Activated T-cell treated with anti-CD3 and anti-CD28 coated beads for 48 hours (primary cell): ENCODE results near the gene UMOD.

Experiments used
- DNase-seq: peaks from one replicate; pipeline ENCODE4 v3.0.0-alpha.2; 2020; ENCODE audit warnings: low read depth

The UMOD gene

DNA sequence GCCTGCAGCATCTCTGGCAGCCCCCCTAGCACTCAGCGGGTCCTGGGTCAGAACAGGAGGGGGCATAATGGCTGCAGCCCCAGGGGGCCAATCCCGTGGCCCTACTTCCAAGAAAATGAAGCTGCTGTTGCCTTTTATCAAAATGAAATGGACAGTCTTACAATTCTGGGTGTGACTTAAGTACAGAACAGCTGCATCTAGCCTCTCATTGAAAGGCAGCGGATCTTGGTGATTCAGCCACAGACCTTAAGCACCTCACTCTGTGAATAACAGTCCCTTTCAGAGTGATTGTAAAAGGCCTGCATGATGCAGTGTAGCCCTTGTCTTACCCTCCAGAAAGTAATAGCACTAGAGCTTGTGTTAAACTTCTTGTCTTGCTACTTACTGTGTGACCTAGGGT is 11.5 kb upstream of the UMOD start:
- DNase-seq, result no peak

DNA sequence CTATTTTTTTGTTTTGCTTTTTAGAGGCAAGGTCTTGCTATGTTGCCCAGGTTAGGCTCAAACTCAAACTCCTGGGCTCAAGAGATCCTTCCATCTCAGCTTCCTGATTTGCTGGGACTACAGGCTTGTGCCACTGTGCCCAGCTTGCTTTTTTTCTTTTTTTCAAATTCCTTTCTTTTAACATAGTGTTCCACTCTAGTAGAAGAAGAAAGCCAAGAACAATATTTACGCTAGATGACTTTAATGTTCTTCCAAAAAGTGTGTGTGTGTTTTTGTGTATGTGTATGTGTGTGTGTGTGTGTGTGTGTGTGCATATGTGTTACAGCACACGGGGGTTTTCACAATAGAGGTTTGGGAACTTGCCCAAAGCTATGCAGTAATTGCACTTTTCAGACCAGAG is 10.7 kb upstream of the UMOD start:
- DNase-seq, result no peak

DNA sequence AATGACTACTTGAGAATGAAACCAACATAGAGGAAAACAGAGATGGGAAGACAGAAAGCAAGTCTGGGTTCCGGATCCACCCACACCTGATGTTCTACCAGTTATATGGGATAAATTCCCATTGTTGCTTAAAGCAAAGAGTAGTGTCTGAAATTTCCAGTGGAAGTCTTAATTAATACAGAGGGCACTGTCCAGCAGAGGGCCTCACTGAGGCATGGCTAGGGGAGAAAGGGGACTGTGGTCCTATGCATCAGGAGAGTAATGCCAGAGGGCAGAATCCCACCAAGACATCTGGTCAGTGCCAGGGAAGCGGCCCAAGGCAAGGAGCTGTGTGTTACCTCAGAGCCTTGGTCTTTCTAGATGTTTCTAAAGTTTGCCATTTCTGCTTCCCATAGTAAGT is 7.5 kb upstream of the UMOD start:
- DNase-seq, result no peak

DNA sequence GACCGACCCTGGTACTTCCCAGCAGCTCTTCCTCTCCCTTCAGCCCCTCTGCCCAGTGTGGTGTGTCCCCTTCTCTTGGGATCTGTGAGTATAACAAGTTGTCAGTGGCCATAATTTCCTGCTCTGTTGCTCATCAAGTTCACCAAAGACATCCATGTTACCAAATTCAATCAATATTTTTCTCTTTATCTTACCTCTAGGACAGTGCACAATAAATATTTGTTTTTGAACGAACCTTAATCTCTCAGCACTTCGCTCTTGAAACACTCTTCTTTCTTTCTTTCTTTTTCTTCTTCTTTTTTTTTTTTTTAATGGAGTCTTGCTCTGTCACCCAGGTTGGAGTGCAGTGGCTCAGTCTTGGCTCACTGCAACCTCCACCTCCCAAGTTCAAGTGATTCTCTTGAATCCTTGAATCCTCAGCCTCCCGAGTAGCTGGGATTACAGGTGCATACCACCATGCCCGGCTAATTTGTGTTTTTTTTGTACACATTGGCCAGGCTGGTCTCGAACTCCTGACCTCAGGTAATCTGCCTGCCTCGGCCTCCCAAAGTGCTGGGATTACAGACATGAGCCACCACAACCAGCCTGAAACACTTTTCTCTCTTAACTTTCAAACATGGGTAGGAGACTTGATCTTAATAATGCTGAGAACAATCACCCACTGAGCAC is 2.7 kb upstream of the UMOD start:
- DNase-seq, result no peak

DNA sequence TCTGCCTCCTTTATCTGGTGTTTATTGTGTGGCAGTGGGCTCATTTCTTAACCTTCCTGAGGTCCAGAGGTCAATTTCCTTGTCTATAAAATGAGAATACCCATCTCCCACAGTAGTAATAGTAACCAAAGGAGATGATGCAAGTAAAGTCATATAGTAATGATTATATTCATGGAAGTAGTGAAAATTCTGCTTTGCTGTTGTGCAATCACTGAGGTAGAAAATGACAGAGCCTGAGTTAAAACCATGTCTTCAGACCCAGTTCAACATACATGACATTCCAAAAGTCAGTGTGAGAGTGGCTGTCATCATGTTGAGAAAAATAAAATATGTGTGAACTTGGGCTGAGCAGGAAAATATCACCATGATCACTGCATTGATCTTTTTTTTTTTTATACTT is 864 bp upstream of the UMOD start:
- DNase-seq, result no peak

DNA sequence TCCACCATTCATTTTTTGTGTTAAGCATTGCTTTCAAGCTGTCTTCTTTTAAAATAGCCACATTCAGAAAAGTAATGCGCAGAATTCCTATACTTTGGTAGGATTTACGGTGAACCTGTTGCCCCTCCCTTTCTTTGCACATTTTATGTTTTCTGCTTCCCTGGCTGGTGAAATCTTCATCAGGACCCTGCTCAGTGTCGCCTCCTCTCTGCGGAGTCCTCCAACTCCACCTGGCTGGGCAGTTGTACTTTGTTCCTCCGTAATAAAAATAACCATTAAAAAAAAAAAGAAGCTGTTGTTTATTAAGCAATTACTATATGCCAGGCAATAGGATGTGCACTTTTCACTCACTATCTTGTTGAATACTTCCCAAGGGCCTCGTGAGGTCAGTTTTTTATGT is 2.9 kb downstream of the UMOD start:
- no peak for DNase-seq

DNA sequence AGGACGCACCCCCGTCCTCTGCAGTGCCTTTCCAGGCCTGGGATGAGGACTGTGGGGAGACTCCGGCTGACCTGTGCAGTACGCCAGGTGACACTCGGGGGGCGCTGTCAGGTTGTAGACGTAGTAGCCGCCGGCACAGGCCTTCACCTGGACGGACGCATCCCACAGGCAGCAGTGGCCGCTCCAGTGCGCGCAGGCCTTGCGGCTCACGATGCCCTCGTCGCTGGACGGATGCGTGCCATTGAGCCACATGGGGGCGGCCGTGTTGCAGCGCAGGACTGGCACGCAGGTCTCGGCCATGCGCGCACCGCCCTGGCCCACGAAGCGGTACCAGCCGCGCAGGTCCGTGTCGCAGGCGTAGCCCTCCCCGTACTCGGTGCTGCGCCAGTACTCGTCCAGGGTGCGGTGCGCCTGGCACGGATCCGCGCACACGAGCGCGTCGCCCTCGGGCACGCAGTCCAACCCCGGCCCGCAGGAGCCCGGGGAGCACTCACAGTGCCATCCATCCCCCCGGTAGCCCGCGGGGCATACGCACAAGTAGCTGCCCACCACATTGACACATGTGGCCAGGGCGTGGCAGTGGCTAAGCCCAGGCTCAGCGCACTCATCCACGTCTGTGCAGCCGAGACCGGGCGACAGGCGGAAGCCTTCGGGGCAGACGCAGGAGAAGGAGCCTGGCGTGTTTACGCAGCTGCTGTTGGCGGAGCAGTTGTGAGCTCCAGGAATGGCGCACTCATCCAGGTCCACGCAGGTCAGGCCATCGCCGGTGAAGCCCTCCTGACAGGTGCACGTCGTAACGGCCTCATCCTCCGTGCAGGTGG is 3.9 kb downstream of the UMOD start:
- DNase-seq, result no peak

DNA sequence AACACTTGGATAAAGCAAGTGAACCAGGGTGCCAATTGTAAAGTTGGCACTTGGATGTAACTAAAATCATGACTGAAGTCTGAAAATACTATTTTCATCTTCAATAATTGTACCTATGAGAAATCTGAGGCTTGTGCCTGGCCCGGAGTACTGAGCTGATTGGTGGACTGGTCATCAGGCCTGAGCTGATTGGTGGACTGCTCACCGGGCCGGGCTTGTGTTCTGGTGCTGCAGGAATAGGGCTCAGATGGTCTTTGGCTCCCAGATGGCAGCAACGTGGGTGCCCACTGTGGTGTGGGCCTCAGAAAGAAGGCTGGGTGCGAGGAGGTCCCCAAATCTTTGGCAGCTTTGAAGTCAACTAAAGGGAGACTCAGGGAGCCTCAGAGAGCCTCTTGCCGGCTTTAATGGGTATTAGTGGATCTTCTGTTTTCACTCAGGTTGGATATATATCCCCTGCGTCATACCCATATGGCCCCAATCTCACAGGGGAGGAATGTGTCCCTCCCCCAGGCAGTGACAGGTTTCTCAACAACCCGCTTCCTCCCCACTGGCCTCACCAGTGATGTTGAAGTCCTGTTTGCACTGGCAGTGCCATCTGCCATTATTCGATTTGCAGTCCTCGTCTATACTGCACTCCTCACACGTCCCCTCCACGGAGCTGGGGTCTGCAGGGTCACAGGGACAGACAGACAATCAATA is 4.7 kb downstream of the UMOD start:
- DNase-seq, result no peak

DNA sequence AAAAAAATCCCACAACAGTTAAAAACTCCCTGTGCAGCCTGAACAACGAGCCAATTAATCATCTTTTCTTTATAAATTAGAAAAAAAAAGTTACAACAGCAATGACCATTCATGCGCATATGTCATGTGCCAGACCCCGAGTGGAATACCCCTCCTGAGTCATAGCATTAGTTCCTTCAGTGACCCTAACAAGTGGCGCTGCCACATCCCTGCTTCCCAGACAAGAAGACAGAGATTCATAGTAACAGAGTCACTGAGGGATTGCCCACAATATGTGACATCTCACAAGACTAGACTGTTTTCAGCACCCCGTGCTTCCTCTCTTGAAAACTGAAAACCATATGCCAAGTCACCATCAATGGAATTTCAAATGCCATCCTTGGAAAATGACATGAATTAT is 7.9 kb downstream of the UMOD start:
- DNase-seq, result no peak

DNA sequence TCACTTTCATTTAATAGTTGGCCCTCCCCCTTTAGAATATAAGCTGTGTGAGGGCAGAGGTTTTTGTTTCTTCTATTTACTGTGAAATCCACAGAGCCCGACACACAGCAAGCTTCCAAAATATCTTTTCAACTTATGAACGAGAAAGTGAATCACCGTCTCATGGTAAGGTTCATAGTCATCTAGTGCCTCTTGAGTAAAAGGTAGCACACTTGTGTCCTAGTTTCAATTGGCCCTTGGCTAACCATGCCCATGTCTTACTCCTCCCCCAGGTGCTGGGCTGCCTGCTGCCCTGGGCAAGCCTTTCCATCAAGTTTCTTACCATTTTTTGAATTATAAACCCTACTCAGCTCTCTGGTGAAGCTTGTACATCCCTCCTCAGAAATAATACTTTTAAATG is 12.8 kb downstream of the UMOD start:
- DNase-seq, result no peak

DNA sequence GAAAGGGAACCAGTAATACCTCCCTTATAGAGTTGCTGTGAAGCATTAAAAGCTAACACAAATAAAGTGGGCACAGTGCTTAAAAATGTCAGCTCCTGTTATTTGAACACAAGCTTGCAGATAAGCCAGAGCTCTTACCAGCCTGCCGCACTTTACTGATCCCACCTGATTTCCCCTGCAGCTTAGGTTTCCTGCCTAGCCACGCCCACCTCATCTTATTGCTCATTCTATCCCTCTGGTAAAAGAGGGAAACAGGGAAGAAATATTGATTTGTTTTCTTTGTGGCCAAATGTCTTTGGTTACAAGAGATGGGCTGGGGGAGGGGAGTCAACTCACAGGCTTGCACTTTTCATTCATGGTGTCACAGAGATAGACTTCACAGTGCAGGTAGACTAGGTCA is 15.6 kb downstream of the UMOD start:
- no peak for DNase-seq

DNA sequence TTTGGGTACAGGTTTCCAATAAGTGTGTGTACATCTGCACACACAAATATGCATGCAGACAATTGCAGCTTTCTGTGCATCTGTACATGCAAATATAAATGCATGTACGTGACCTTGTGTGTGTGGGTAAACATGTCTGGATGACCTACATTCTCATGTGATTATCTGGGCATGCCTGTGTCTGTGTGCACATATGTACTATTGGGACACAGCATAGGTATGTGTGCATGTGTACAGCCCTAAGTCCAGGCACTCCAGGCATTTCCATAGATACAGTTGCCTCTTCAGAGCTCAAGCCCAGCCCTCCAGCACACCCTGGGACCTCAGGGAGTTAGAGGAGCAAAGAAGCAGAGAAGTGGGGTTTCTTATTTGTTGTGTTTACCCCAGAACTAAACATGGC is 18.1 kb downstream of the UMOD start:
- DNase-seq, result no peak

DNA sequence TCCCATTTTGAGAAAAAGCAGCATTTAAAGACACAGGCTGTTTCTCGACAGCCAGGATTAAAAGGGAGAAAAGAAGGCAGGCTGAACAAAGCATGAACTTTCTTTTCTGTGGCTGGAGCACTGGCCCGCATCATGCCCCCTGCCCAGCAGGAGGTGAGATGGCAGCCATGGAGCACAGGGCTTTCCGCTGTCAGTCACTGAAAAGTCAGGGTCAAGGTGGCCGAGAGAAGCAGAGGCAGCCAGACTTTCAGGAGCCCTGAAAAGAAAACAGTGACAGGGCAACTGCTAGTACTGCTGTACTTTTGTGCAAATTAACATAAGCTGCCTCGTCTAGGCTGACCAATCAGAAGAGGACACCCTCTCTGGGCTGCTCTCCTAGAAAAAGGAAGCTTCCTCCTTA is 19.4 kb downstream of the UMOD start:
- no peak for DNase-seq

DNA sequence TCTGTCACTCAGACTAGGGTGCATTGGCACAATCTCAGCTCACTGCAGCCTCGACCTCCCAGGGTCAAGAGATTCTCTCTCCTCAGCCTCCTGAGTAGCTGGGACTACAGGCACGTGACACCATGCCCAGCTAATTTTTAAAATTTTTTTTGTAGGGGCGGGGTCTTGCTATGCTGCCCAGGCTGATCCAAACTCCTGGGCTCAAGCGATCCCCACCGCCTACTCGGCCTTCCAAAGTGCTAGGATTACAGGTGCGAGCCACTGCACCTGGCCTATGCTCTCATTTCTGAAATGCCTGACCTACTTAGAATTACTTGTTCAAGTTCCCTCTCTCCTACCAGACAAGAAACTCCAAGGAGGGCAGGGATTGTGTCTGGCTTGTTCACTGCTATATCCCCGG is 20.1 kb downstream of the UMOD start:
- no peak for DNase-seq

DNA sequence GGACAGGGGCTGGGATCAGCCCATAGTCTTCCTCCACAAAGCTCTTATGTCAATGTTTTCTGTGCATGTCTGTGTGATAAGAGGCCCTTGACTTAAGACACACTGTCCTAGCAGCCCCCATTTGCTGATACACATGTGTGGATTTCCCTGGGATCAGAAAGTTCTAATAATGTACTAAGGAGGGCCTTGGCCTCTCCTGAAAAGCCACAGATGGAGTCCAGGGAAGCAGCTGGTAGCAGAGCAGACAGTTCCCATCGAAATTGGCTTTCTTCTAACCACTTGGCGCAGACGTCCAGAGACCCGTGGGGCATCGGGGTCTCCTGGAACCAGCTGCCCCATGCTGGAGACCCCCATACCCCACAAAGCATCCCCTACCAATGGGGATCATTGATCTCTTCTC is 20.9 kb downstream of the UMOD start:
- no peak for DNase-seq

DNA sequence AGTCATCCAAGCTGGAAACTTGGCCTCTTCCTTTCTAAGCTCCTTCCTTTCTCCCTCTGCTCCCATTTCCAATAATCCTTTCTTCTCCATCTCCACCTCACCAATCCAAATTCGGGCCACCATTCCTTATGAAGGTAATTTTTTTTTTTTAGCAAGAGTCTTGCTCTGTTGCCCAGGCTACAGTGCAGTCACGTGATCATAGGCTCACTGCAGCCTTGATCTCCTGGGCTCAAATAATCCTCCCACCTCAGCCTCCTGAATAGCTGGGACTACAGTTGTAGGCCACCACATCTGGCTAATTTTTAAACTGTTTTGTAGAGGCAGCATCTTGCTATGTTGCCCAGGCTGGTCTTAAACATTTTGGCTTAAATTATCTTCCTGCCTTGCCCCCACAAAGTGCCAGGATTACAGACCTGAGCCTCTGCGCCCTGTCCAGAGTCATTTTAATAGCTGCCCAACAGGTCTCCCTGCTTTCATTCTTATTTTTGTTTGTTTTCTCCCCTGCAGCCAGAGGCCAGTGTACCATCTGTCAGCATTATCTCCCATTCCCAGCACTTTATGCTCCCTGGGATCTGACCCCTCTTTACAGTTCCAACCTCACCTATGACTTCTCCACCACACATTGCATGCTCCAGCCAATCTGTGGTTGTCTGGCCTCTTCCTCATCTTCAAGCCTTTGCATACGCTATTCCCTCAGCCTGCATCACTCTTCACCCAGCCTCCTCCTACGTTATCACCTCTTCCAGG is 22.9 kb downstream of the UMOD start:
- no peak for DNase-seq

DNA sequence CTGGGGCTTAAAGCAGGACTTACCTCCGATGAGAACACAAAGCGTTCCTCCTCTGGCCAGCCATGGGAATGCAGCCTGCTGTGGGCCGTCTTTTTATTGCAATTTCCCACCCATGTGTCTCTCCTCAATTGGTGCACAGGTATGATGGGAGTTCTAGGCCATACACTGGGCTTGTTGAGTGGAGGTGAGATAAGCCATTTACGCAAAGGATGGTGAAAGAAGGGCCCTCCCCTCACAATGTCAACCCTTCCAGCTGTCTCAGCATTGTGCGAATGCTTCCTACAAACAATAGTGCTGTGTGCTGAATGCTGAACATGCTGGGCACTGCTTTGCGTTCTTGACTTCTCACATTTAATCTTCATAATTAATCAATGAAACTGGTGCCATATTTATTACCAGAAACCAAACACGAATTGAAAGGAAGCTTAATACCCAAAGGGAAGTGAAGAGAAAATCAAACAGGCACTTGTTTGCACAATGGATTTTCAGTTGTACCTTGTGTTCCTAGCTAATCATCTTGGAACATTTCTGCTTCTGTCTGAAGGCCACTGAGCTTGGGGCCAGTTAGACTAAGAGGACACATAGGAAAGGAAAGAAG is 25.0 kb downstream of the UMOD start, which contains the start of gene GP2:
GP2 (minus strand) TSS at position 70 of the 598 bp plus-strand sequence. CDS start 1,082 bp downstream, outside the sequence.
- no peak for DNase-seq

DNA sequence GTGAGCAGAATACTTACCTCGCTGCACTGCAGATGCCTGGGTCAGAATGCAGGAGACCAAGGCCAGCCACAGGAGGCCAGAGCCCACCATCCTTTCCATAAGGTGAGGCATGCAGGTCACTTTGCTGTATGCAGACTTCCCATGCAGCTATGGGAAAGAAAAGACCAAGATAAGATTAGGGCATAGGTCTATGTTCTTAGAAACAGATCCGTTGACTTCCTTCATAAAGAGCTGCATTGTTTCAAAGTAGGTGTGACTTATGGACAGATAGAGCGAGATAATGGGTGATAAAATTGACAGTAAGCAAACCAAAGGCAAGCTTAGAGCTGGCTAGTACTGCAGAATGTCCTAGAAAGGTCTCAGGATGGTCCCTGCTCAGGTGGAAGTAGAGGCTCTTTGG is 26.2 kb downstream of the UMOD start:
- no peak for DNase-seq

DNA sequence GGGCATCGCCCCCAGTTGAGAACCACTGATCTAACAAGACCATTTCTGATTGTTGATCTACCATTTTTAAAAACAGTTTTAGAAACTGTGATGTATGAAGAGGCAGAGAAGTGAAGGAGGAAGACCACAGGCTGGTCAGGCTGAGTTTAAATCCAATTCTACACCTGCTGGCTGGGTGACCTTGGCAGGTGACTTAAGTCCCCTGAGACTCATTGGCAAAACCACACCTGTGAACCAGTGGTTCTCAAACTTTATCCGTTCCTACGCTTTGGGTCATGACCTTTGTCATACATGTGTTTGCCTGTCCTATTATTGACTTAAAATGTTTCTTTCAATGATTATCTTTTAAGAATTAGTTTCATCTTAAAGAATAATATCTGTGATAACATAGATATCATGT is 27.5 kb downstream of the UMOD start:
- no peak for DNase-seq

DNA sequence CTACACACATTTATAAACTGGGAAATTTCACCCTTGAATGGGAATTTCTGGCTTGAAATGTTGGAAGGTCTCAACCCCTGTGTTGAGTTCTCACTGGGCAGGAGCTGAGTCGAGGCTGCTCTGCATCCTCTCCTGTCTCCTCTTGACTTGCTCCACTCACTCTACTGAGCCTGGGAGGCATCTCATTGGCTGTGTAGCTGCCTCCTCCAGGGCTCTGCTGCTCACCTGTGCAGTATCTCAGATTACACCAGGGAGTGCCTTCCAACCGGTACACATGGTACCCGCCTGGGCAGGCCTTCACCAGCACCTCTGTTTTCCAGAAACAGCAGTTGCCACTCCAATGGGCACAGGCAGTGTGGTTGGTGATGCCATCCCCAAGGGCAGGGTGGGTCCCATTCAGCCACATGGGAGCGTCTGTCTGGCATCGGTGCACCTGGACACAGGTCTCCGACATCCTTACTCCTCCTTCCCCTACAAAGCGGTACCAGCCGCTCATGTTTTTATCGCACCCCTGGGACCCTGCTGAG is 28.9 kb downstream of the UMOD start:
- DNase-seq, result no peak

DNA sequence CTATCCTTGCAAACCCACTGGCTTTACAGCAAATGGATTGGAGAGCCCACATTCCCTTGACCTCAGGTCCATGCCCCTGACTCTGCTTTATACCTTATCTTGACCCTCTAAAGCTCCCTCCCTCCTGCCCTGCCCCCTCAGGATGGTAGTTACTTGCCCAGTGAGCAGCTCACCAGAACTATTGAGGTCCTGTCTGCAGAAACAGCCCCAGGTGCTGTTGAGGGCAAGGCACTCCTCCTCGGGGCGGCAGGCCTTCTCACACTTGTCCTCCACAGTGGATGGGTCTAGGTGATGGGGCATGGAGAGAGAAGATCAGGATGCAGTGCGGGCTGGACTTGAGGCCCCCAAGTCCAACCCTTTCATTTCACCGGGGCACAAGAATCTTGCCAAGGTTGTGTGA is 29.8 kb downstream of the UMOD start:
- no peak for DNase-seq

DNA sequence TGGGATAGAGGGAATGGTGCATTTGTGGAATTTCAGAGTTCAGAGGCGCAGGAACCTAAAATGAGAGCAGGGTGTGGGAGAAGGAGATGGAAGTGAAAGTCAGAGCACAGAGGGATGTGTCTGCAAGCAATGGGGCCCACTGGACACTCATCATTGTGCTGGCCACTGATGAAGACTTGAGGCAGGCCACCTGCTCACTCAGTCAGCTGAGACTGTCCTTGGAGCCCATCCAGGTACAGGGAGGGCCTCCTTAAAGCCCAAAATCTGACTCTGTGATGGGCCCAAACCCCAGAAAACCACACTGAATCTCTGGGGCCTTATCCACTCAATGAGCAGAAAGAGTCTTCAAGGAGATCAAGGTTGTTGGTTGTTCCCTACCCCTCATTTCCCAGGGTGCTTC is 30.8 kb downstream of the UMOD start:
- no peak for DNase-seq
